8988T (cell line): ENCODE data around the gene VPS8.

Experiments
- DNase-seq: peaks from one replicate; pipeline ENCODE4 v3.0.0; 2011

VPS8 gene

DNA sequence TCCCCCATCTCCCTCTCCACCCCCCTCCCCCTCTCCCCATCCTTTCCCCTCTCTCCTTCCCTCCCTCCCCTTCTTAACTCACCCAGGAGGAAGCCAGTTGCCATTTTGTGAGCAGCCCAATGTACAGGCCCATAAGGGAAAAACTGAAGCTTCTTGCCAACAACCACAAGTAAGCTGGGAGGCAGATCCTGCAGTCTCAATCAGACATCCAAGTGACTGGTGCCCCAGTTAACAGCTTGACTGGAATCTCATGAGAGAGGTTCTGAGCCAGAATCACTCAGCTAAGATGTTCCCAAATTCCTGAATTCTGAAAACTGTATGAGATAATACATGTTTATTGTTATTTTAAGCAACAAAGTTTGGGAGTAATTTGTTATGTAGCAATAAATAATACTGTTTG is 250.2 kb downstream of the VPS8 start:
- DNase-seq: no peak

GRCh38 chr3:185063431-185063830 is 251.5 kb downstream of the VPS8 start:
- no peak for DNase-seq

GRCh38 chr3:185065059-185065458 is 253.1 kb downstream of the VPS8 start:
- DNase-seq: no peak

DNA sequence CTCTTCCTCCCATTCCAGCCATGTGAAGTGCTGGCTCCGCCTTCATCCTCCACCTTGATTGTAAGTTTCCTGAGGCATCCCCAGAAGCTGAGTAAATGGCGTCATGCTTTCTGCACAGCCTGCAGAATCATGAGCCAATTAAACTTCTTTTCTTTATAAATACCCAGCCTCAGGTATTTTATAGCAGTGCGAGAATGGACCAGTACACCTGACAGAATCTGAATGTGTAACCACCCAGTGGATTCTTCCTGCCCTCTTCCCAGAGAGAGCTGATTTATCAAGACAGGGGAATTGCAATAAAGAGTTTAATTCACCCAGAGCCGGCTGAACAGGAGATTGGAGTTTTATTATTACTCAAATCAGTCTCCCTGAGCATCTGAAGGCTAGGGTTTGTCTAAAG is 254.3 kb downstream of the VPS8 start:
- DNase-seq: no peak

DNA sequence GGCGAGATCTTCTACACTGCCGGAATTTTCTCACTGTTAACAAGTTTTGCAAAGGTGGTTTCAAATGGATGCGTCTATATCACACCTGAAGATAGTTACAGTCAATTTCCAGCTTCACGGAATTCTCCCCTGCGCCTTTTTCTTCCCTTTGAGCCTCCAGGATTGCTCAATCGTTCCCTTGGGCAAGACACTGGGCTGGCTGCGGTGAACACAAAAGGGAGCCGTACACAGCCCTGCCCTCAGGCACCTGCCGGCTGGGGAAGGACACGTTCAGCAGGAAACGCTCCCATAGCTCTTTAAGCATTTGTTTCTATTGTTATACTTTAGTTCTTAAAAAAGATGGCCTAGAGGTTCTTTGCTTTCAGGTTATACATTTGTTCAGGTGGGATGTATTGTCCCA is 255.2 kb downstream of the VPS8 start:
- DNase-seq: no peak

DNA sequence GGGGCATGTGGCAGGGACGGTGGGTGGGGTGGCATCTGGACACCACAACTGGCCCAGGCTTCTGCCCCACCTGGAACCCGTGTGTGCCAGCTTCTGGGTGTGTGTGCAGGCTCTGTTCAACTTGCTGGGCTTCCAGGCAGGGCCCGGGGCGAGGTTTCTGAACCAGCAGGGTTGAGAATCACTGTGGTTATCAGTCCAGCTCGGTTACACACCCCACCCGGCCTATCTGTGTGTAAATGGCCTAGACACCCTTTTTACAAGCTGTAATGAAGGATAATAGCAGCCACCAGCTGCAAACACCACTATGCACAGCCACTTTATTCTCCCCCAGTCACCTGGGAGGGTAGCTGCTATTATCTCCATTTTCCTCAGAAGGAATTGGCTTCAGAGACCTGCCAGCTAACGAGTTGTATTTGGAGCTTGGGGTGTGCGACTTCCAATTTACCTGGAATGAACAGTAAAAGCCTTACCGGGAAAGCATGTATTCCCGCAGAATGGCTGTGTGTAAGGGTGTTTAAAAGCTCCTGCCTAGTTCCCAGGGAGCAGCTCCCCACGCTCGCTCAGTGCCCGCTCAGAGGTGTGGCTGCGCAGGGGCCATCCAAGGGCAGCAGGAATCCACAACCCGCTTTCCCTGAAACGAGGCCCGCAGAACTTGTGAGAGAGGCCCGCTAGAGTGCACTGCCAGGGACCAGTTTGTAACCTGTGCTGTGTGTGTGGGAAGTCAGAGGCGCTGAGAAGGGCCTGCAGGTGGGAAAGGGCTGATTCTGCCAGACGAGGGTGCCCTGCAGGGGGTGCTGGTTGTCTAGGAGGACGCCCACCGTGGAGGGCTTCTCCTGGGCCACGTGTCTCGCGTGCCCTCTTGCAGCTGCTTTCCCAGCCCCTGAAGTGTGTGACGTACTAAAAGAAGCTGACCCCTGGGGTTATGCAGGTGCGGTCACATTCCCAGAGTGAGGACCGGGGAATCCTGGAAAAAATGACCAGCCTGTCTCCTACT is 257.4 kb downstream of the VPS8 start:
- DNase-seq: no peak

- DNase-seq: peak; percentile 59
These were observed 258.7 kb downstream of the VPS8 start for GRCh38 chr3:185070491-185071286.

DNA sequence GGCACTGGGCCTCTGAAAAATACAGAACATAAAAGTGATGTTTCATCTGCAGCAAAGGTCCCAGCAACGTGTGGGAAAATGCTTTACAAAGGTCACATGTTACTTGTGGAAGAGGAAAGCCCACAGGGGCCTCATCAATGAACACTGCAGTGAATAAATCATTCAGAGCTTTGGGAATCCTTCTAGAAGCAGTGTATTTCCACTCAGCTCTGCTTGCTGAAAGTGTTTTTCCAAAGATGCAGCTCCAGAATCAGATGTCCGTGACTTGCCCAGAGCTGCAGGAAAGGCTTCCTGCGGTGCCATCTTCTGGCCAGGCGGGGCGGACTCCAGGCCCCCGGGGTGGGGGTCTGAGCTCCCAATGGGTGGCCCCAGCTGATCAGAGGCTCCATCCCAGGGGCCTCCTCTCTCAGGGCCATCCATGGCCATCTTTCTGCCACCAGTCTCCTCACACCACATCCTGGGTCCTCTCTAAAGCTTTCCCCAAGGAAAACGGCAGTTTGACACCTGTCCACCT is 259.4 kb downstream of the VPS8 start:
- DNase-seq: no peak

DNA sequence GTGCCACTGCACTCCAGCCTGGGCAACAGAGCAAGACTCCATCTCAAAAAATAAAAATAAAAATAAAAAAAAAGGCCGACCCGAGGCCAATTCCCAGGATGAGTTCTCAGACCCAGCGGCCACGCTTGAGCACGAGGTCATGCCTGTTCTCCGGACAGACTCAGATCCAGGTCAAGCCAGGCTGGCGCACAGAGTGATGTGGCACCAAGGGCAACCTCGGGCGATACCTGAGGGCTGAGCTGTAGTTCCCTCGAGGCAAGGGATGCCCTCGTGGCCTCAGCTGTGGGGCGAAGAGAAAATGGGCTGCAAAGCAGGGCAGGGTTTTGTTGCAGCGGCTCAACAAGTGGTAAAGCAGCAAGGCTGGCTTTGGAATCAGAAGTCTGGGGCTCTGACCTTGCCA is 263.6 kb downstream of the VPS8 start:
- no peak for DNase-seq

DNA sequence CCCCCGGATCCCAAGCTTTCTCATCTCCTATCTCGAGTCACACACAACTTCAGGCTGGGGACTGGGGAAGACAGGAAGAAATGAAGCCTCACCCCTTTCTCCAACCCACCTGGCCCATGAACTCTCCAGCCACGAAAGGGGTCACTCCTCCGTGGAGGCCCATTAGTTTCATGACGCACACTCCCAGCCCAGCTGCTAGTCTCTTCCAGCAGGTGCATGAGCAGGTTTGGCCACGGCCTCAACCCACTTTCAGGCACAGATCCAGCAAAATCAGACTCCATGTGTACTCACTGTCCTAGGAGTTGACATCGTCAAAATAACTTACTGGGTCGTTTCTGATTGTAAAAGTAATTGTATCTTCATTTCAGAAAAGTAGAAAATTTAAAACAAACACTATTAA is 264.3 kb downstream of the VPS8 start:
- no peak for DNase-seq

DNA sequence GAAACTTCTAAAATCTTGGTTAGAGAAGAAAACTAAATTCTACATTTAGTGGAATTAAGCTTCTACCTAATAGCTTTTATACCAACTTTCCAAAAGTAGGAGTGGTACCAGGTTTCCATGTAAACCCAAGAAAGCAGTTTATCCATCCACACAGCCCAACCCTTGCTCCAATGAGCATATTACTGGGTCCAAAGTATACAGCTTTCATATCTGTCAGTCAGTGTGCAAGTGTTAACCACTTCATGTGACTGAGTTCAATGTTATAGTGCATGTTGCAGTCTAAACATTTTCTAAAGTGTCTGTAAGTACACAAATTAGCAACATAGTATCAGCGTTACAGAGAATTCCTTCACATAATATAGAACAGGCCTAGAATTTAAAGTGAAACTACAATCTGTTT is 267.7 kb downstream of the VPS8 start:
- no peak for DNase-seq

DNA sequence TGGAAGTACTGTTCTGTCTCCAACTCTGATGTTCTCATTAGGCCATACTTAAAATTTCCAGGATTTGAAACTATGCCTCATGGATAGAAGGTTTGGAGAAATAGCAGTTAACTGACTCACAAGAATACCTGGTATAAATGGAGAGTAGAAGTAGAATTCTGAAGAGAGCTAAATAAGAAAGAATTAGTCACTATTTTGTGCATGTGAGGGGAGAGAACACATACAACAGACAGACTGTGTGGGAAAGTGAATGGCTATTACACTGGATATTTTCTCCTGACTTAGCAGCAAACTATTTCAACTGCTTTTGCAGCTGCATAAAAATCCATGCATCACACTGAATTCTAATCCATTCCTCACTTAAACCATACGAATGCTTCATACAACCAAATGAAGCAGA is 269.6 kb downstream of the VPS8 start:
- no peak for DNase-seq

GRCh38 chr3:185082149-185082548 is 270.2 kb downstream of the VPS8 start:
- DNase-seq: no peak

DNA sequence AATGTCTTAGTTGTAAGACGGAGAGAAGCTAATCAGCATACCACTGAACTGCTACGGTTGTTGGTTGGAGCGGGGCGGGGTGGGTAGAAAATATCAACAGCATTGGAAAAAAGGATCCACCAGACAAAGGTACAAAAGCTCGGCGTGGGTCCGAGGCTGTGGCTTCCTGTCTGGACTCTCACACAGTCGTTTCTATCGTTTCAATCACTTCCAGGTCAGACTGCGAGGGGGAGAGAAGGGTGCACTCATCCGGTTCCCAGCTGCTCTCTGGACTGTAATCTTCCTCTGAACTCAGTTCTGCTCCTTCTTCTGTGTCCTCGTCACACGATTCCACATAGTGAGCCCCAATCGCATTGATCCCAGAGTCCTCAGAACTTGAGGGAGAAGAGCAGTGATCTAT is 270.9 kb downstream of the VPS8 start:
- DNase-seq: no peak

- no peak for DNase-seq
These were observed 272.4 kb downstream of the VPS8 start for GRCh38 chr3:185084402-185084801.

DNA sequence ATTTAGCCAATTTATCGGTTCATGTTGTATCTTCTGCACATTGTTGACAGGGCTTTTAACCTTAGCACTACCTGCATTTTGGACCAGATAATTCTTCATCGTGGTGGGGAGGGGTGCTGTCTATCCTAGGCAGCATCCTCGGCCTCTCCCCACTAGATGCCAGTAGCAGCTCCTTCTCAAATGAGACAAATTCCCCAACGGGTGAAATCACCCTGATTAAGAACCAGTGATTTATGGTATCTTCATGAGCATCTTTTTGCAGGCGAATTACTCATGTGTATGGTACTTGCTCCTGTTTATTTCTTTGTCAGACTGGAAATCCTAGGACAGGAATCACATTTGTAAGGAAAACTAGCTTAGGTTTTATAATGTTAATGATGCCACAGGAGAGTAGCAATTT is 272.9 kb downstream of the VPS8 start:
- DNase-seq: no peak

- DNase-seq: no peak
These were observed 275.5 kb downstream of the VPS8 start for GRCh38 chr3:185087419-185087818.

DNA sequence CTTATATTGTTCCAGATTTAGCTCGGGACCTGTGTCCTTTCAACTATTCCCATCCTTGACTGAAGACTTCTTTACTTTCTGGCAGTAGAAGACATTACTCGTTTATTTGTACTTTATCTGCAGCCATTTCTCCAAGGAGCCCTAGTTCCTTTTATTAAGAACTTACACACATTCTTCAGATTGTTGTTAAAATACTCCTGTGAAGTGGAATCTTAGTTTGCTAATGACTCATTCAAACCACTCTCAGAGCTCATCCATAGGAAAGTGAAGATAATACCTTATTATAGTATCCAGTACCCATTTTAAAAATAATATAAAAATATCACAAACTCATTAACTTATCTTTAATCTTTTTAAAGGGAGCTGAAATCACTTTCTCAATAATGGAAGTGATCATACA is 277.4 kb downstream of the VPS8 start:
- no peak for DNase-seq

- DNase-seq: no peak
These were observed 277.8 kb downstream of the VPS8 start for GRCh38 chr3:185089751-185090150.

DNA sequence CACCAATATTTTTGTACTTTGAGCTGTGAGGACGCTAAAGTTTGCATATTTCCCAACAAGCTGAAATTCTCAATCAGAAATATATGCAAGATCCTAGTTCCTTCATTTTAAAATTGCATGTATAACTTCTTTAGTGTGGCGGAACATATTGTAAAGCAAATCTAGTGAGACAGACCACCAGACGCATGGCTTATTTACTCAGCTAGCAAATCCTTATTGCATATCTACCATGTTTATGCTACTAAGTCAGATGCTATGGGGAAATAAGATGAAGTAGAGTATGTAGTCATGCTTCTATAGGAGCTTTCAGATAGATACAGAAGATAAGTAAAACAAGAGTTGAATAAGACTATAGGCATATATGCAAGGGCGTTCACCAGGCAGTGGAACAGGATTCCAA is 278.8 kb downstream of the VPS8 start:
- DNase-seq: no peak

GRCh38 chr3:185093116-185093515 is 281.1 kb downstream of the VPS8 start:
- no peak for DNase-seq

DNA sequence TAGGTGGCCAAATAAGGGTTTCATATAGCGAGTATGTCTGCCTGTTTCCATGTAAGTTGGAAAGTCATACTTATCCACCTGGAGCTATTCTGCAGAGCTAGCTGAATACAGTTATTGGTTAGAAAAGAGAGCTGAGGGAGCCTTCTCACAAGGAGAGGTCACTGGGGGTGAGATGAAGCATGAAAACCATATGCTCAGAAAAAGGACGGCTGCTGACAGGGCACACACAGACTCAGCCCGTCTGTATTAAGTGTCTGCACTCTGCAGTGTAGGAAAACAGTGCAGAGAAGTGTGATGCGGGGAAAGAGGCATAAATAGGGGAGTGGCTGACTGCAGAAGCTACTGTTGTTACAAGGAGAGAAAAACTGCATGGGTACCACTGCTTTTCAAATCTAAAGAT is 282.7 kb downstream of the VPS8 start:
- no peak for DNase-seq
